Measurements from ENCODE around the gene DNAAF2. TPM values are rescaled to one million over a fixed set of nuclear protein-coding genes. Genes with fewer than 3 reads are reported as not detected.

DNAAF2 gene
- total RNA-seq, 1 experiment from 2014 or later: 13.7 TPM

DNA sequence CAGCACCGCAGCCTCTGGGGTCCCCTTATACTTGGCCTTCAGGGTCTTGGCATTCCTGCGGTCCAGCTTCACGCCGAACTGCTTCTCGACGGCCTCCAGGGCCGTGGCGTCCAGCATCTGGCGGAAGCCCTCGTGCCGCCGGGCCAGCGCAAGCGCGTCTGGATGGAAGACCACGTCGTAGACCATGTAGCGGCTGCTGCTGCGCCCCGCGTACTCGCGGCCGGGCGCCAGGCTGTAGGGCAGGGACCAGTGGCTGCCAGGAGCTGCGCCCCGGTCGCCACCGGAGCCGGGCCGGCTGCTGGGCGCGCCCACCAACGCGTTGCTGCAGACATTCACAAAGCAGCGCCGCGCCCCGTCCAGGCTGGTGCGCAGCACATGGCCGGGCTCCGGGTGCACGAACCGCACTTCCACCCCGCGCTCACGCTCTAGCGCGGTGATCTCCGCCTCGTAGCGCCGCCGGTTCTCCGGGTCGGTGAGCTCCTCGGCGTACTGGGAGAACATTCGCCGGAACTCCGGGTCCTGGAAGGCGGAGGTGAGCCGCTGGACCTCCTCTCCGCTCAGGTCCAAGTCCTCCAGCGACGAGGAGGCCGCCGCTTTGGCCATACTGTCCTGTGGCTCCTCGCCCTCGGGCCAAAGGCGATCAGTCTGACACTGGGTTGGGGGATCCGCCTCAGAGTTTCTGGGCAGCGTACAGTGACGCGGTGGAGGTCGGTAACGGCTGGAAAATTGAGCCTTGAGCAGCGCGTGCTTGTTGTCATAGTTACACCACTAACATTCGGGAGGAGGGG lies at the start of gene DNAAF2 (continued):
- TF ChIP-seq, protein P1, sequence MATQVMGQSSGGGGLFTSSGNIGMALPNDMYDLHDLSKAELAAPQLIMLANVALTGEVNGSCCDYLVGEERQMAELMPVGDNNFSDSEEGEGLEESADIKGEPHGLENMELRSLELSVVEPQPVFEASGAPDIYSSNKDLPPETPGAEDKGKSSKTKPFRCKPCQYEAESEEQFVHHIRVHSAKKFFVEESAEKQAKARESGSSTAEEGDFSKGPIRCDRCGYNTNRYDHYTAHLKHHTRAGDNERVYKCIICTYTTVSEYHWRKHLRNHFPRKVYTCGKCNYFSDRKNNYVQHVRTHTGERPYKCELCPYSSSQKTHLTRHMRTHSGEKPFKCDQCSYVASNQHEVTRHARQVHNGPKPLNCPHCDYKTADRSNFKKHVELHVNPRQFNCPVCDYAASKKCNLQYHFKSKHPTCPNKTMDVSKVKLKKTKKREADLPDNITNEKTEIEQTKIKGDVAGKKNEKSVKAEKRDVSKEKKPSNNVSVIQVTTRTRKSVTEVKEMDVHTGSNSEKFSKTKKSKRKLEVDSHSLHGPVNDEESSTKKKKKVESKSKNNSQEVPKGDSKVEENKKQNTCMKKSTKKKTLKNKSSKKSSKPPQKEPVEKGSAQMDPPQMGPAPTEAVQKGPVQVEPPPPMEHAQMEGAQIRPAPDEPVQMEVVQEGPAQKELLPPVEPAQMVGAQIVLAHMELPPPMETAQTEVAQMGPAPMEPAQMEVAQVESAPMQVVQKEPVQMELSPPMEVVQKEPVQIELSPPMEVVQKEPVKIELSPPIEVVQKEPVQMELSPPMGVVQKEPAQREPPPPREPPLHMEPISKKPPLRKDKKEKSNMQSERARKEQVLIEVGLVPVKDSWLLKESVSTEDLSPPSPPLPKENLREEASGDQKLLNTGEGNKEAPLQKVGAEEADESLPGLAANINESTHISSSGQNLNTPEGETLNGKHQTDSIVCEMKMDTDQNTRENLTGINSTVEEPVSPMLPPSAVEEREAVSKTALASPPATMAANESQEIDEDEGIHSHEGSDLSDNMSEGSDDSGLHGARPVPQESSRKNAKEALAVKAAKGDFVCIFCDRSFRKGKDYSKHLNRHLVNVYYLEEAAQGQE (IDR thresholded peaks at IDR 0.05; ENCODE audit: low read depth): no peak
- no peak for TF ChIP-seq EZH2phosphoT487 (IDR thresholded peaks at IDR 0.05; ENCODE audit: borderline replicate concordance)
- no peak for TF ChIP-seq SRF (IDR thresholded peaks at IDR 0.05; ENCODE audit: low read depth)
- no peak for TF ChIP-seq EZH2 (IDR thresholded peaks at IDR 0.05)
- TF ChIP-seq MAX (IDR thresholded peaks at IDR 0.05): peak; percentile 82
- no peak for TF ChIP-seq CBX3 (IDR thresholded peaks at IDR 0.05; ENCODE audit: low read depth)

DNA sequence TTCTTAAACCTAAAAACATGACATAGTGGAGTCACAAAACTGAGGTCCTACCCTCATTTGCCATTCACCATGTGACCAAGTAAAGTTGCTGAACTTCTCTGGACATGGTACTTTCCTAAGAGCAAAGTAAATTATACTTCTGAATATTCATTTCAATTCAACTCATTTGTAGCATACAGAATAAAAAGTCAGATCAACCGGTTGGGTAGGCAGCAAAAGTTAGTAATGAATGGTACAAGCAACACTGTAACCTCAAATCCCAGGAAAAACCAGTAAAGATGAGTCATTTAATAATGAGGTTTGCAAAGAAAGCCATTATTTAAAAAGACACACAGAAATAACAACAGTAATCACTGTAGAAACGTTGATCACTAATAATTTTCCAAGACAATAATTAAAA lies 44.2 kb upstream of the DNAAF2 start:
- H3K27ac ChIP-seq (ENCODE audit: low read depth, low read length): no peak overlapping the region
- H3K27me3 ChIP-seq (ENCODE audit: insufficient read depth, low read length): no peaks in the 10 kb centered on the region
- H3K4me2 ChIP-seq (ENCODE audit: low read length): no peak overlapping the region
- peaks cover 44% of the 10 kb centered on the region for H3K79me2 ChIP-seq (ENCODE audit: insufficient read depth, low read length)
- H3K4me3 ChIP-seq (replicated peaks in 1 of 2; ENCODE audit: low read depth in 1 of 2, low read length in 2 of 2): no peak overlapping the region
- H3K36me3 ChIP-seq (ENCODE audit: control insufficient read depth in 1 of 2, insufficient read depth in 2 of 2, low read length in 2 of 2): peaks cover 12 to 39% of the 10 kb centered on the region in 2 experiments
- H3K9me3 ChIP-seq (ENCODE audit: control insufficient read depth in 1 of 2, insufficient read depth in 1 of 2, low read depth in 1 of 2, low read length in 2 of 2): no peaks in the 10 kb centered on the region
- CTCF ChIA-PET: no interaction called here
- intact Hi-C loops (cut with micrococcal nuclease): no loop called here
- no peak for ATAC-seq
- POLR2A ChIA-PET: no interaction called here
- H3K9me2 ChIP-seq (ENCODE audit: insufficient read depth): no peaks in the 10 kb centered on the region
- H3K9ac ChIP-seq (ENCODE audit: low read length): no peak overlapping the region
- H3K4me1 ChIP-seq (ENCODE audit: control insufficient read depth in 1 of 2, insufficient read depth in 2 of 2, low read length in 2 of 2): no peaks in the 10 kb centered on the region
- RAD21 ChIA-PET (ENCODE audit: low non-redundant PET in 1 of 2, low total read pairs in 2 of 2, uncharacterized antibody in 2 of 2, unreplicated experiment in 2 of 2): no interaction called here
- no peaks in the 10 kb centered on the region; the same call in 1 of the 2 replicates for H4K20me1 ChIP-seq (ENCODE audit: insufficient read depth)
- no peak overlapping the region for H2AFZ ChIP-seq (ENCODE audit: low read depth, low read length, poor library complexity, severe bottlenecking)
- no peak for DNase-seq (ENCODE audit: low read depth, low spot score)
- BruUV-seq (replicated peaks): no TSS peak
- TF ChIP-seq EZH2phosphoT487 (IDR thresholded peaks at IDR 0.05; ENCODE audit: borderline replicate concordance) (no peak), FOSL1 (IDR thresholded peaks at IDR 0.05; ENCODE audit: low read depth) (no peak), SIN3A (IDR thresholded peaks at IDR 0.05; ENCODE audit: low read depth) (no peak), ELF1 (IDR thresholded peaks at IDR 0.05; ENCODE audit: borderline replicate concordance, low read depth) (no peak), CBX3 (IDR thresholded peaks at IDR 0.05; ENCODE audit: low read depth) (no peak), CEBPB (IDR thresholded peaks at IDR 0.05; ENCODE audit: low read depth) (no peak), POLR2AphosphoS5 (IDR thresholded peaks at IDR 0.05; ENCODE audit: low read depth, low read length) (no peak), TCF7L2 (IDR thresholded peaks at IDR 0.05; ENCODE audit: borderline replicate concordance, extremely low read depth, insufficient read depth, insufficient read length) (no peak), ZFX (IDR thresholded peaks at IDR 0.05) (no peak), ATF3 (IDR thresholded peaks at IDR 0.05) (no peak), JUND (IDR thresholded peaks at IDR 0.05) (no peak), POLR2A (IDR thresholded peaks at IDR 0.05; ENCODE audit: borderline replicate concordance, extremely low read depth, insufficient read depth, insufficient read length) (no peak), ZNF274 (IDR thresholded peaks at IDR 0.05; ENCODE audit: low read depth, low read length) (no peak), RAD21 (IDR thresholded peaks at IDR 0.05; ENCODE audit: low read depth) (no peak), SP1 (IDR thresholded peaks at IDR 0.05; ENCODE audit: low read depth) (no peak)
- TF ChIP-seq, protein P2, sequence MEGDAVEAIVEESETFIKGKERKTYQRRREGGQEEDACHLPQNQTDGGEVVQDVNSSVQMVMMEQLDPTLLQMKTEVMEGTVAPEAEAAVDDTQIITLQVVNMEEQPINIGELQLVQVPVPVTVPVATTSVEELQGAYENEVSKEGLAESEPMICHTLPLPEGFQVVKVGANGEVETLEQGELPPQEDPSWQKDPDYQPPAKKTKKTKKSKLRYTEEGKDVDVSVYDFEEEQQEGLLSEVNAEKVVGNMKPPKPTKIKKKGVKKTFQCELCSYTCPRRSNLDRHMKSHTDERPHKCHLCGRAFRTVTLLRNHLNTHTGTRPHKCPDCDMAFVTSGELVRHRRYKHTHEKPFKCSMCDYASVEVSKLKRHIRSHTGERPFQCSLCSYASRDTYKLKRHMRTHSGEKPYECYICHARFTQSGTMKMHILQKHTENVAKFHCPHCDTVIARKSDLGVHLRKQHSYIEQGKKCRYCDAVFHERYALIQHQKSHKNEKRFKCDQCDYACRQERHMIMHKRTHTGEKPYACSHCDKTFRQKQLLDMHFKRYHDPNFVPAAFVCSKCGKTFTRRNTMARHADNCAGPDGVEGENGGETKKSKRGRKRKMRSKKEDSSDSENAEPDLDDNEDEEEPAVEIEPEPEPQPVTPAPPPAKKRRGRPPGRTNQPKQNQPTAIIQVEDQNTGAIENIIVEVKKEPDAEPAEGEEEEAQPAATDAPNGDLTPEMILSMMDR (IDR thresholded peaks at IDR 0.05 in 2 of 3, conservative IDR thresholded peaks at IDR 0.05 in 1 of 3; ENCODE audit: borderline replicate concordance in 1 of 3, insufficient read depth in 1 of 3, low read depth in 2 of 3, low read length in 2 of 3): no peak
